ENCODE data around the gene GALNT6.
"Not testable (repeated sequence)": the region's sequence is repeated elsewhere in the genome, so short reads cannot be mapped to it uniquely, and the experiment has no call there.

The GALNT6 gene

GRCh38 chr12:51343201-51343600, 48.0 kb downstream of the GALNT6 start:
- DNase-seq (ENCODE audit: insufficient read length, low spot score) (no peak), FAIRE-seq (no peak)
- no peak for TF ChIP-seq CTCF (IDR thresholded peaks at IDR 0.05; ENCODE audit: insufficient read depth, missing control alignments)

- no peak for FAIRE-seq
- no peak for DNase-seq (ENCODE audit: insufficient read length, low spot score)
- no peak for TF ChIP-seq CTCF (IDR thresholded peaks at IDR 0.05; ENCODE audit: insufficient read depth, missing control alignments)
These were observed 48.8 kb downstream of the GALNT6 start for GRCh38 chr12:51342416-51342815.

GRCh38 chr12:51341251-51342007, 49.8 kb downstream of the GALNT6 start:
- no peak for FAIRE-seq
- TF ChIP-seq CTCF (IDR thresholded peaks at IDR 0.05; ENCODE audit: insufficient read depth, missing control alignments): peak; percentile 98
- DNase-seq (ENCODE audit: insufficient read length, low spot score): peak; percentile 68

GRCh38 chr12:51339750-51340149, 51.5 kb downstream of the GALNT6 start:
- no peak for TF ChIP-seq CTCF (IDR thresholded peaks at IDR 0.05; ENCODE audit: insufficient read depth, missing control alignments)
- FAIRE-seq (no peak), DNase-seq (ENCODE audit: insufficient read length, low spot score) (no peak)

- not testable (repeated sequence) for DNase-seq (ENCODE audit: insufficient read length, low spot score); FAIRE-seq
These were observed 53.9 kb downstream of the GALNT6 start for GRCh38 chr12:51337336-51337735.

GRCh38 chr12:51335931-51336330, 55.3 kb downstream of the GALNT6 start:
- DNase-seq (ENCODE audit: insufficient read length, low spot score): no peak
- TF ChIP-seq CTCF (IDR thresholded peaks at IDR 0.05; ENCODE audit: insufficient read depth, missing control alignments): no peak
- no peak for FAIRE-seq

GRCh38 chr12:51334764-51335163, 56.4 kb downstream of the GALNT6 start:
- no peak for FAIRE-seq
- TF ChIP-seq CTCF (IDR thresholded peaks at IDR 0.05; ENCODE audit: insufficient read depth, missing control alignments): no peak
- DNase-seq (ENCODE audit: insufficient read length, low spot score): no peak

Data from D721Med (cell line).